ENCODE measurements around the gene ARHGEF37. TPM values are rescaled to one million over a fixed set of nuclear protein-coding genes. Genes with fewer than 3 reads are reported as not detected.

The ARHGEF37 gene
- total and polyA plus RNA-seq, 9 of the 15 experiments (the other 6 are each of a cell fraction or from before 2014, with no cell fraction given): 0.01 to 0.27 (median 0.05) TPM

DNA sequence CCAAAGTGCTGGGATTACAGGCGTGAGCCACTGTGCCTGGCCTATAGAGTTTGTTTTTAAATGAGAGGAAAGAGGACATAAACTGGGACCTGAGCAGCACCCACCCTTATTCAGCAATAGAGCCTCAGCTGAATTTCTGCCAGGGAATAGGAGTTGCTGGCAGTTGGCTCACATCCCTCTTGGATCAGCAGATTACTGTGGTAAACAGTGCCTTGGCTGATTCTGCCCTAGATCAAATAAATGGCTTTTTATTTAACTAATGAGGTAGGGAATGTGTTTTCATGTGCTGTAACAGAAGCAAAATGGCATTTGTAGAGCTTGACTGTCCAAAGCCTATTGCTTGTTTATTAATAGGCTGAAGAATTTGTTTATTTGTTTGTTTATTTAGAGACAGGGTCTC lies 2.1 kb downstream of the ARHGEF37 start (continued):
- TF ChIP-seq, protein P1, sequence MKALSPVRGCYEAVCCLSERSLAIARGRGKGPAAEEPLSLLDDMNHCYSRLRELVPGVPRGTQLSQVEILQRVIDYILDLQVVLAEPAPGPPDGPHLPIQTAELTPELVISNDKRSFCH (CRISPR knock-in tag; IDR thresholded peaks at IDR 0.05): no peak
- TF ChIP-seq, protein P1 (tag; IDR thresholded peaks at IDR 0.05): no peak

DNA sequence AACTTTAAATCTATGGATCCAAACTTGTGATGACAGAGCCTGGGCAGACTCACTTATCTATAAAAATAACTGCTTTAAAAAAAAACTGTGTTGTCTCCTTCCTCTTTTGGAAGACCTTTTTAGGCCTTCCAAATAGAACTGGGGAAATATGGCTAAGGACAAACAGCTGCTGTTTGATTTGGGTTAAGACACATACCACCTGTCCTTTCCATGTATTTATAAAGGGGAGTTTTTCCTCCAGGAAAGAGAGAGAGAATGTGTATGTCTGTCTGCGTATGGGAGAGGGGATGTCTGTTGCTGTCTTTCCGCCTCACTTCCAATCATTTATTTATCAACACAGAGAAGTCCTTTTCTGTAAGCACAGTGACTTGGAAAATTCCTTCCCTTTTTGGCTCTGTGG lies 2.8 kb downstream of the ARHGEF37 start:
- Histone ChIP-seq H3K27me3 (ENCODE audit: control insufficient read depth in 2 of 2, insufficient read depth in 2 of 2, low read length in 2 of 2) (0 out of 5 replicates have a peak, but pooled peaks cover 0 to 4% of the 10 kb centered on the region in 2 experiments), H3K4me1 (replicated peaks in 1 of 2; ENCODE audit: control insufficient read depth in 2 of 2, insufficient read depth in 2 of 2, low read length in 2 of 2) (peaks cover 4 to 5% of the 10 kb centered on the region in 2 experiments; a peak in 2 of 5 replicates), H3K4me2 (ENCODE audit: insufficient read depth, low read length) (no peak overlapping the region), H3K9me3 (replicated peaks; ENCODE audit: control insufficient read depth, insufficient read depth, low read depth, low read length) (no peaks in the 10 kb centered on the region), H3K79me2 (ENCODE audit: control insufficient read depth, insufficient read depth, low read length) (no peaks in the 10 kb centered on the region), H3K4me3 (no peak overlapping the region), H3K9ac (ENCODE audit: insufficient read depth in 1 of 2, low read depth in 2 of 2, low read length in 2 of 2) (no peak overlapping the region), H3K27ac (ENCODE audit: extremely low read depth, low read depth, low read length) (no peak overlapping the region), H3K36me3 (ENCODE audit: control insufficient read depth, insufficient read depth, low read length) (no peaks in the 10 kb centered on the region), H4K20me1 (replicated peaks; ENCODE audit: control insufficient read depth, insufficient read depth, low read length) (no peaks in the 10 kb centered on the region), H3K9me1 (ENCODE audit: control insufficient read depth, insufficient read depth, low read length) (no peaks in the 10 kb centered on the region), H2AFZ (ENCODE audit: low read depth, low read length) (peak overlapping the region; percentile 47; the same call in 1 of the 2 replicates)
- intact Hi-C loops (cut with micrococcal nuclease): no loop called here
- TF ChIP-seq EHMT2 (IDR thresholded peaks at IDR 0.05) (no peak), TEAD2 (tag; IDR thresholded peaks at IDR 0.05) (no peak)
- POLR2A ChIA-PET: no interaction called here
- ATAC-seq: no peak
- no TSS peak for BruUV-seq (replicated peaks)
- WGBS (ENCODE audit: insufficient coverage, low coverage, missing lambda C conversion rate): 73% methylated on average over 2 of the region's 2 CpGs
- in situ Hi-C loops (cut with MboI): no loop called here
- FAIRE-seq: no peak
- CTCF ChIA-PET (ENCODE audit: low intra/inter-chr PET ratio): no interaction called here
- DNase-seq (ENCODE audit: extremely low read depth in 1 of 4, low spot score in 3 of 4): no peak

DNA sequence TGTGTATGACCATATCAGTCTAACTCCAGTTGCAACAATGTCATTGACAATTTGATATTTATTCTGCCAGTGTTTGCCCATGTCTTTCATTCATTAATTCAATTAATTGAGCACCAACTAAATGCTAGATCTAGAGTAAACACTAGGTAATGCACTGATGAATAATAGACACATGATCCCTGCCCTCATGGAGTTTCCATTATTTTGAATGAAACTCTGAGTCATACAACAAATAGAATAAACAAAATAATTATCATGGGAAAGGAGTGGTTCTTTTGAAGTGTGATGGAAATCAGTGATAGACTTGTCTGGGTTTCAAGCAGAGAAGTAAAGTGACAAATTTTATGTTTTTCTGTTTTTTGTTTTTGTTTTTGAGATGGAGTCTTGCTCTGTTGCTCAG lies 4.6 kb downstream of the ARHGEF37 start:
- FAIRE-seq (no peak), DNase-seq (ENCODE audit: extremely low read depth in 1 of 4, low spot score in 3 of 4) (no peak), ATAC-seq (no peak)
- Histone ChIP-seq H3K9me1 (ENCODE audit: control insufficient read depth, insufficient read depth, low read length) (no peaks in the 10 kb centered on the region), H3K27me3 (ENCODE audit: control insufficient read depth in 2 of 2, insufficient read depth in 2 of 2, low read length in 2 of 2) (peaks cover 0 to 4% of the 10 kb centered on the region in 2 experiments; a peak in 1 of 5 replicates), H3K4me2 (ENCODE audit: insufficient read depth, low read length) (no peak overlapping the region), H3K9me3 (replicated peaks; ENCODE audit: control insufficient read depth, insufficient read depth, low read depth, low read length) (no peaks in the 10 kb centered on the region), H3K79me2 (ENCODE audit: control insufficient read depth, insufficient read depth, low read length) (no peaks in the 10 kb centered on the region), H4K20me1 (replicated peaks; ENCODE audit: control insufficient read depth, insufficient read depth, low read length) (no peaks in the 10 kb centered on the region), H3K9ac (ENCODE audit: insufficient read depth in 1 of 2, low read depth in 2 of 2, low read length in 2 of 2) (no peak overlapping the region), H3K36me3 (ENCODE audit: control insufficient read depth, insufficient read depth, low read length) (no peaks in the 10 kb centered on the region), H3K27ac (ENCODE audit: extremely low read depth, low read depth, low read length) (no peak overlapping the region), H3K4me3 (no peak overlapping the region), H3K4me1 (replicated peaks in 1 of 2; ENCODE audit: control insufficient read depth in 2 of 2, insufficient read depth in 2 of 2, low read length in 2 of 2) (peaks cover 4% of the 10 kb centered on the region in 2 experiments; a peak in 1 of 5 replicates), H2AFZ (ENCODE audit: low read depth, low read length) (no peak overlapping the region)
- ChIA-PET CTCF (ENCODE audit: low intra/inter-chr PET ratio) (no interaction called here), POLR2A (no interaction called here)
- intact Hi-C loops (cut with micrococcal nuclease) (no loop called here), in situ Hi-C loops (cut with MboI) (no loop called here)
- TF ChIP-seq ZNF316 (IDR thresholded peaks at IDR 0.05): peak; percentile 49; the same call in 1 of the 2 replicates
- TF ChIP-seq ZNF124 (CRISPR knock-in tag; IDR thresholded peaks at IDR 0.05): no peak
- TF ChIP-seq ZNF217 (CRISPR knock-in tag; IDR thresholded peaks at IDR 0.05): no peak
- BruUV-seq (replicated peaks): no TSS peak

All from K562 (cell line).